ENCODE measurements around the gene RBM10. TPM values are rescaled to one million over a fixed set of nuclear protein-coding genes. Genes with fewer than 3 reads are reported as not detected.

Gene RBM10
- total and polyA plus RNA-seq, 2 donors (not counting 3 experiments of a cell fraction or from before 2014, with no cell fraction given) = 37.3 to 51.5 TPM

DNA sequence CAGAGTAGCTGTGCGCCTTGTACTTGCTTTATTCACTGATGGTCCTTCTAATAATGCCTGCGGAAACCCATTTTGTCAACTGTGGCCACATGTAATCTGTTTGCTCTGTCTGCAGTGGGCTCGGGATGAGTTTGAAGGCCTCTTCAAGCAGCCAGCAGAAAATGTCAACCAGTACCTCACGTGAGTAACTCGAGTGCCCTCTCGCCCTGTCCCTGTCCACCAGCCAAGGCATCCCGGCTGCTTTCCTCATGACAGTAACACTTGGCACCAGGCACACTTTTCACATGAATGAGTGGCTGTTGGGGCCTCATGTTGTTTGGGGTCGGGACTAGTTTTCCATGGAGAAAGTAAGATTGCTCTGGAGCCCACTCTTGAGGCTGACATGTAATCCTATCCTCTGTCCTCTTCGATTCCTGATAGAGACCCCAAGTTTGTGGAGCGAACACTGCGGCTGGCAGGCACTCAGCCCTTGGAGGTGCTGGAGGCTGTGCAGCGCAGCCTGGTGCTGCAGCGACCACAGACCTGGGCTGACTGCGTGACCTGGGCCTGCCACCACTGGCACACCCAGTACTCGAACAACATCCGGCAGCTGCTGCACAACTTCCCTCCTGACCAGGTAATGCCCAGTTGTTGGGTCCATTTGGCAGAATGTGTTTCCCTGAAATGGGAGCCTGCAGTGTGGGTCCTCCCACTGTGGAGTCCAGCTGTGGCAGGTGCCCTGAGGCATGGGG, 64.7 kb downstream of the RBM10 start:
- POLR2A ChIA-PET = no interaction called here
- no peak overlapping the region for H3K9ac ChIP-seq (replicated peaks; ENCODE audit: extremely low read depth, insufficient read depth, low read length)
- no peak overlapping the region for H3K27ac ChIP-seq (ENCODE audit: insufficient read depth, low read depth, low read length)
- H2AFZ ChIP-seq (ENCODE audit: low read depth, low read length) = no peak overlapping the region
- no peak for FAIRE-seq
- no peaks in the 10 kb centered on the region for H3K27me3 ChIP-seq (ENCODE audit: control insufficient read depth in 2 of 2, insufficient read depth in 2 of 2, low read length in 2 of 2)
- CTCF ChIA-PET = interaction anchor here (0.5 kb wide), 1 partner anchor 131 kb away, joined by 3 read pairs; no protein-coding TSS in a partner anchor
- no peaks in the 10 kb centered on the region for H3K9me3 ChIP-seq (replicated peaks; ENCODE audit: control insufficient read depth, insufficient read depth, low read length)
- dilution Hi-C loops (cut with MboI; ENCODE audit: extremely low pct_ligation_motif_present, low sequenced_read_pairs) = no loop called here
- no peak overlapping the region for H3K4me3 ChIP-seq (replicated peaks in 1 of 3; ENCODE audit: insufficient read depth in 1 of 3, low read depth in 1 of 3, low read length in 3 of 3)
- no TSS peak for BruUV-seq (replicated peaks)
- no peak overlapping the region for H3K4me2 ChIP-seq (ENCODE audit: insufficient read depth, low read length)
- H4K20me1 ChIP-seq (replicated peaks; ENCODE audit: control insufficient read depth, extremely low read depth, insufficient read depth, low read length) = no peaks in the 10 kb centered on the region
- intact Hi-C loops (cut with micrococcal nuclease) = no loop called here
- no peaks in the 10 kb centered on the region for H3K4me1 ChIP-seq (ENCODE audit: control insufficient read depth, extremely low read depth, insufficient read depth, low read length)
- no peaks in the 10 kb centered on the region for H3K9me1 ChIP-seq (replicated peaks; ENCODE audit: control insufficient read depth, extremely low read depth, insufficient read depth, low read length)
- peaks cover 19 to 54% of the 10 kb centered on the region in 2 experiments for H3K36me3 ChIP-seq (ENCODE audit: control insufficient read depth in 2 of 2, extremely low read depth in 1 of 2, insufficient read depth in 2 of 2, low read length in 2 of 2)
- DNase-seq (ENCODE audit: low read depth, low spot score) = no peak
- TF ChIP-seq EZH2 (IDR thresholded peaks at IDR 0.05; ENCODE audit: borderline replicate concordance, low read depth, low read length, severe bottlenecking) = no peak
- TF ChIP-seq FOS (IDR thresholded peaks at IDR 0.05; ENCODE audit: borderline replicate concordance, insufficient read depth, low read length) = no peak
- TF ChIP-seq POLR2A (IDR thresholded peaks at IDR 0.05; ENCODE audit: low read depth, low read length) = no peak
- TF ChIP-seq MYC (IDR thresholded peaks at IDR 0.05; ENCODE audit: low read depth, low read length) = no peak
- TF ChIP-seq, protein P1, sequence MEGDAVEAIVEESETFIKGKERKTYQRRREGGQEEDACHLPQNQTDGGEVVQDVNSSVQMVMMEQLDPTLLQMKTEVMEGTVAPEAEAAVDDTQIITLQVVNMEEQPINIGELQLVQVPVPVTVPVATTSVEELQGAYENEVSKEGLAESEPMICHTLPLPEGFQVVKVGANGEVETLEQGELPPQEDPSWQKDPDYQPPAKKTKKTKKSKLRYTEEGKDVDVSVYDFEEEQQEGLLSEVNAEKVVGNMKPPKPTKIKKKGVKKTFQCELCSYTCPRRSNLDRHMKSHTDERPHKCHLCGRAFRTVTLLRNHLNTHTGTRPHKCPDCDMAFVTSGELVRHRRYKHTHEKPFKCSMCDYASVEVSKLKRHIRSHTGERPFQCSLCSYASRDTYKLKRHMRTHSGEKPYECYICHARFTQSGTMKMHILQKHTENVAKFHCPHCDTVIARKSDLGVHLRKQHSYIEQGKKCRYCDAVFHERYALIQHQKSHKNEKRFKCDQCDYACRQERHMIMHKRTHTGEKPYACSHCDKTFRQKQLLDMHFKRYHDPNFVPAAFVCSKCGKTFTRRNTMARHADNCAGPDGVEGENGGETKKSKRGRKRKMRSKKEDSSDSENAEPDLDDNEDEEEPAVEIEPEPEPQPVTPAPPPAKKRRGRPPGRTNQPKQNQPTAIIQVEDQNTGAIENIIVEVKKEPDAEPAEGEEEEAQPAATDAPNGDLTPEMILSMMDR (IDR thresholded peaks at IDR 0.05; ENCODE audit: extremely low read depth in 1 of 2, insufficient read depth in 1 of 2, low read depth in 1 of 2, low read length in 2 of 2) = no peak
- no peak for TF ChIP-seq GATA2 (IDR thresholded peaks at IDR 0.05; ENCODE audit: insufficient read depth, insufficient read length, low read depth, low read length)
- TF ChIP-seq, protein P2, sequence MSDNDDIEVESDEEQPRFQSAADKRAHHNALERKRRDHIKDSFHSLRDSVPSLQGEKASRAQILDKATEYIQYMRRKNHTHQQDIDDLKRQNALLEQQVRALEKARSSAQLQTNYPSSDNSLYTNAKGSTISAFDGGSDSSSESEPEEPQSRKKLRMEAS (IDR thresholded peaks at IDR 0.05; ENCODE audit: insufficient read depth, insufficient read length) = no peak
- no peak for TF ChIP-seq POLR2AphosphoS5 (IDR thresholded peaks at IDR 0.05; ENCODE audit: insufficient read depth, low read depth, low read length)
- TF ChIP-seq JUN (IDR thresholded peaks at IDR 0.05; ENCODE audit: borderline replicate concordance, insufficient read depth, insufficient read length, low read depth) = no peak
- no peaks in the 10 kb centered on the region for H3K79me2 ChIP-seq (ENCODE audit: control insufficient read depth, insufficient read depth, low read length)

Measured in endothelial cell of umbilical vein (primary cell).